ENCODE data around the gene RUNX1. TPM values are rescaled to one million over a fixed set of nuclear protein-coding genes. Genes with fewer than 3 reads are reported as not detected.

Gene RUNX1
- total RNA-seq, result 1 to 10 TPM; 3.8 to 7.6 TPM

DNA sequence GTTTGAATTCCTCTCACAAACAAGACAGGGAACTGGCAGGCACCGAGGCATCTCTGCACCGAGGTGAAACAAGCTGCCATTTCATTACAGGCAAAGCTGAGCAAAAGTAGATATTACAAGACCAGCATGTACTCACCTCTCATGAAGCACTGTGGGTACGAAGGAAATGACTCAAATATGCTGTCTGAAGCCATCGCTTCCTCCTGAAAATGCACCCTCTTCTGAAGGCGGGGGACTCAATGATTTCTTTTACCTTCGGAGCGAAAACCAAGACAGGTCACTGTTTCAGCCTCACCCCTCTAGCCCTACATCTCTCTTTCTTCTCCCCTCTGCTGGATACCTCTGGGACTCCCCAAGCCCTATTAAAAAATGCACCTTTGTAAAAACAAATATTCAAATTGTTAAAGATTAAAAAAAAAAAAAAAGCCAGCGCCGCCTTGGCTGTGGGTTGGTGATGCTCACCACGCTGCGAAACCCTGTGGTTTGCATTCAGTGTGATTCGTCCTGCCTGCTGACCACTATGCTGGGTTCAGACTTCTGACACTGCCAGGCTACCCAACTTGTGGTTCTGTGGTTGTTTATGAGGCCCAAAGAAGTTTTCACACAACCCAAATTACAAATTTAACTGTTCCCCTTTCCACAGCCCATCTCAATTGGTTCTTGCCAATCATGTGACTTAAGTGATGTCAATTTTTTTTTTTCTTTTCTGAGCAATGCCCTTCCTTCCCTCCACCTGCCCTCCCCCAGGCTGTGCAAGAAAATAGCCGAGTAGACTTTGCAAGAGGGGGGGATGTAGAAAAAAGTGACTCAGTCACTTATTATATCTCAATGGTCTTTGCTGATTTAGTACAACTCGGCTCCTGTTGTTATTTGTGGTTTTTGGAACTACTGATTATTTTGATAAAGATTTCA is at the start of gene RUNX1:
RUNX1 (minus strand) TSS at position 597 of the 912 bp plus-strand sequence.
- Histone ChIP-seq H3K27me3 (no peaks in the 10 kb centered on the region), H3K9me3 (no peaks in the 10 kb centered on the region), H3K36me3 (no peaks in the 10 kb centered on the region), H3K4me1 (peaks cover 0 to 27% of the 10 kb centered on the region in 2 donors), H3K27ac (peak within 1 kb of the TSS in 1 of 2 donors; percentile 36), H3K4me3 (peak within 1 kb of the TSS in 1 of 2 donors; percentile 23)
- no peak for DNase-seq (ENCODE audit: low spot score)
- no peak for TF ChIP-seq CTCF (IDR thresholded peaks at IDR 0.05)

DNA sequence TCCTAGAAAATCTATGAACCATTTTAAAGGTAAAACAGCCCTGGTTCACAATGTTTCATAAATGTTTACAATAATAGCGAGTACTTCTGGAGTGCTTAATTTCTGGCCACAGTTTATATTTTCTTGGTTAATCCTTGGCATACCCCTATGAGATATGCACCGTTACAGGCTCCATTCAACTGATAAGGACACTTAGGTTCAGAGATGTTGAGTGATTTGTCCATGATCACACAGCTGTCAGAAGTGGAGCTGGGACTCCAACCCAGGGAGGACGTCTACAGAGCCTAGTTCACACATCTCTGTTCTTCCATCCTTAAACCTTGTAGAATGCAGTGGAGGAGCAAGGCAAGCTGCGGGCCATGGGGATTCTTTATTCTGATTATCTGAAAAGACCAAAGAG is 48.4 kb upstream of the RUNX1 start:
- H3K4me3 ChIP-seq, result no peak overlapping the region
- H3K27ac ChIP-seq, result no peak overlapping the region
- no peak for DNase-seq (ENCODE audit: low spot score)
- peaks cover 0 to 4% of the 10 kb centered on the region in 2 donors for H3K4me1 ChIP-seq
- no peaks in the 10 kb centered on the region for H3K27me3 ChIP-seq
- TF ChIP-seq CTCF (IDR thresholded peaks at IDR 0.05), result no peak
- no peaks in the 10 kb centered on the region for H3K9me3 ChIP-seq
- H3K36me3 ChIP-seq, result no peaks in the 10 kb centered on the region

DNA sequence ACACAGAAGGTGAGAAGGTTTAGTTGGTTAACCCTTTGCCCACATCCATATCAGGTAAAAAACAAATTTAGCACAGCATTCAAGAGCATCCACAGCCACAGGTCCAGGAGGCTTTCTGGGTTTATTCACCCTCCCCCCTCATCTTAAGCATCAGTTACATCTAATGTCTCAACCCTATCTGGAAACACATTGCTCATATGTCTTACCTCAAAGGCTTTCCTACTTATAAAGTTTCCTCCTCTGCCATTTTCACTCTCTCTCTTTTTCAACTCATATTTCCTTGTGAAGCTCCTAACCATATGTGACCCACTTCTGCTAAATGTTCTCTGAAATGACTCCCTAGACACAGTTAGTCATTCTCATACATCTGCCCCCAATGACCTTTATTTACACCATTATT is 47.9 kb upstream of the RUNX1 start:
- TF ChIP-seq CTCF (IDR thresholded peaks at IDR 0.05), result no peak
- no peak overlapping the region for H3K4me3 ChIP-seq
- H3K27ac ChIP-seq, result no peak overlapping the region
- H3K36me3 ChIP-seq, result no peaks in the 10 kb centered on the region
- no peaks in the 10 kb centered on the region for H3K9me3 ChIP-seq
- H3K27me3 ChIP-seq, result no peaks in the 10 kb centered on the region
- DNase-seq (ENCODE audit: low spot score), result no peak
- H3K4me1 ChIP-seq, result peaks cover 0 to 4% of the 10 kb centered on the region in 2 donors

GRCh38 chr21:35095859-35096291 is 46.8 kb upstream of the RUNX1 start:
- DNase-seq (ENCODE audit: low spot score), result no peak
- Histone ChIP-seq H3K27me3 (no peaks in the 10 kb centered on the region), H3K9me3 (no peaks in the 10 kb centered on the region), H3K4me1 (peaks cover 0 to 4% of the 10 kb centered on the region in 2 donors), H3K27ac (no peak overlapping the region), H3K4me3 (no peak overlapping the region), H3K36me3 (no peaks in the 10 kb centered on the region)
- no peak for TF ChIP-seq CTCF (IDR thresholded peaks at IDR 0.05)

- no peak overlapping the region for H3K4me3 ChIP-seq
- TF ChIP-seq CTCF (IDR thresholded peaks at IDR 0.05), result no peak
- H3K27ac ChIP-seq, result no peak overlapping the region
- H3K4me1 ChIP-seq, result no peaks in the 10 kb centered on the region
- H3K27me3 ChIP-seq, result no peaks in the 10 kb centered on the region
- DNase-seq (ENCODE audit: low spot score), result no peak
- no peaks in the 10 kb centered on the region for H3K36me3 ChIP-seq
- H3K9me3 ChIP-seq, result no peaks in the 10 kb centered on the region
Observed at GRCh38 chr21:35093514-35093913, 44.4 kb upstream of the RUNX1 start.

All from right atrium auricular region (tissue), 2 donors.